Measurements from ENCODE around the gene RPS17.
A peak's percentile ranks its signal among the peaks of the same experiment; 100 is the strongest.
"Not testable (repeated sequence)": the region's sequence is repeated elsewhere in the genome, so short reads cannot be mapped to it uniquely, and the experiment has no call there.

The RPS17 gene

DNA sequence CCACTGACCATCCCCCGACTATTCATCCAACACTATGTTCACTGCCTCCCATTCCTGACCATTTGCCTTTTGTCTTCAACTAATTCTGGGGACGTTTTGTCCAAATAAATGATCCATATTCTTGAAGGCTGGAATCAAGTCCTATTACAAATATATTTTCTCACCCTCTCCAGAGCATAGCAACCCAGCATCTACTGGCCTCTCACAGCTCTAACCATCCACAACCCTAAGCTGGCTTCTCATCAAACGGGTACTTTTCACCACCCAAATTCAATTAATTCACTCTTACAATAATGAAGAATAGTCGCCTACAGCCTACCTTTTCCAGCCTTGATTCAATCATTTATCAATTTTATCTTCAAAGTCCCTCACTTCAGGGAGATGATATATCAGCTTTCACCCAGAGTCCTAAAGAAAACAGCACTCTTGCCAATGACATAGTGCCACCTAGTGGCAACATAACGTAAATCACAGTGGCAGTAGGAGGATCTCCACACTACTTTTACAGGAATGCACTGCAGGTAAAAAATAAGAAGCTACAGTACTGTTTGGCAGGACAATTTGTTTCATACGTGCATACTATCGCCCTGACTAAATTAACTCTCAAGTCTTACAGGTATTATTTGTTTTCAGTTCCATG, 37.4 kb downstream of the RPS17 start:
- TF ChIP-seq CTCF (conservative IDR thresholded peaks at IDR 0.05; ENCODE audit: low read length) = peak; percentile 28
- DNase-seq (ENCODE audit: low read depth); H3K4me3 ChIP-seq (ENCODE audit: low read length): not testable (repeated sequence)

DNA sequence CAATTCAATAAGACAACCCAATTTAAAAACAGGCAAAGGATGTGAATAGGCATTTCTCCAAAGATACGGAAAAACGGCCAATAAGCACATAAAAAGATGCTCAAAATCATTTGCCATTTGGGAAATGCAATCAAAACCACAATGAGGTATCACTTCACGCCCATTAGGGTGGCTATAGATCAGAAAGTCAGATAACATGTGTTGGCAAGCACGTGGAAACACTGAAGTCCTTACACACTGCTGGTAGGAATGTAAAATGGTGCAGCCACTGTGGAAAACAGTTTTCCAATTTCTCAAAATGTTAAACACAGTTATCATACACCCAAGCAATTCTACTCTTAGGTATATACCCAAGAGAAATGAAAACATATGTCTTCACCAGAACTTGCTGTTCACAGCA, 39.5 kb downstream of the RPS17 start:
- not testable (repeated sequence) for DNase-seq (ENCODE audit: low read depth)

GRCh38 chr15:82497978-82498377, 42.3 kb downstream of the RPS17 start:
- not testable (repeated sequence) for H3K4me3 ChIP-seq (ENCODE audit: low read length); DNase-seq (ENCODE audit: low read depth)

More for the DNA sequence above, 39.5 kb downstream of the RPS17 start:
- H3K4me3 ChIP-seq (ENCODE audit: low read length) = not testable (repeated sequence)

DNA sequence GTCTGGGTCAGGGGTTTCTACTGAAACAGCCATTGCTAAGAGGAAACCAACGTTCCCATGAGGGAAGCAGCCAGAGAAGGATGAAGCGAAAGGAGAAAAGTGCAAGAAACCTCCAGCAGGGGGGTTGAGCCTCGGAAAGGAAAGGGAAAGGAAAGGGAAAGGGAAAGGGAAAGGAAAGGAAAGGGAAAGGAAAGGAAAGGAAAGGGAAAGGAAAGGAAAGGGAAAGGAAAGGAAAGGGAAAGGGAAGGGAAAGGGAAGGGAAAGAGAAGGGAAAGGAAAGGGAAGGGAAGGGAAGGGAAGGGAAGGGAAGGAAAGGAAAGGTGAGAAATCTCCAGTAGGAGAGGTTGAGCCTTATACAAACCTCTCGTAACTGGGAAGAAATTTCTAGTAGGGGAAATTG, 52.0 kb downstream of the RPS17 start:
- not testable (repeated sequence) for H3K4me3 ChIP-seq (ENCODE audit: low read length); DNase-seq (ENCODE audit: low read depth)

GRCh38 chr15:82487045-82487444, 53.2 kb downstream of the RPS17 start:
- H3K4me3 ChIP-seq (ENCODE audit: low read length); DNase-seq (ENCODE audit: low read depth): not testable (repeated sequence)

All from AG10803 (cell line).